GM12878 (cell line): ENCODE measurements around the gene ZFHX2. TPM values are rescaled to one million over a fixed set of nuclear protein-coding genes. Genes with fewer than 3 reads are reported as not detected.

Source experiments
- ATAC-seq: fragments of 200-7000 bp; cut with Tn5 transposase; 3 replicates; pipeline ENCODE4 v1.9.1; 2020; ENCODE audit warnings: mild to moderate bottlenecking, moderate library complexity
- BruUV-seq: library from RNA; stranded (reverse); fragments of 400-500 nt; replicated peaks from 2 replicates; lab custom pipeline; 2021; lab: Mats Ljungman, UMichigan
- CTCF ChIA-PET: fragments of 300-600 bp; sonication (Branson Sonifier 250); formaldehyde crosslinking; extraction: SDS; loops from one replicate; lab custom pipeline; 2021; ENCODE audit warnings: inconsistent platforms; lab: Yijun Ruan, JAX
- POLR2A ChIA-PET: fragments of 350-600 bp; formaldehyde crosslinking; extraction: SDS; loops from one replicate; lab custom pipeline; 2021; ENCODE audit warnings: inconsistent platforms; lab: Charles Lee
- RAD21 ChIA-PET: fragments of 300-600 bp; sonication (Branson Sonifier 250); formaldehyde crosslinking; loops from one replicate; lab custom pipeline; 2023; ENCODE audit warnings: antibody characterized with exemption; ENCODE audit not compliant: unreplicated experiment; lab: Charles Lee
- SMC1A ChIA-PET: fragments of 300-600 bp; sonication (Branson Sonifier 250); formaldehyde crosslinking; loops from one replicate; lab custom pipeline; 2023; ENCODE audit not compliant: unreplicated experiment, uncharacterized antibody; lab: Charles Lee
- DNase-seq: peaks from one replicate; pipeline ENCODE4 v3.0.0-alpha.2; 2011; ENCODE audit warnings: low read depth, low spot score
- FAIRE-seq: peaks from 3 replicates; lab custom pipeline; 2011; peaks lifted over from hg19 to GRCh38; lab: Jason Lieb, UNC
- H2AFZ ChIP-seq: 2 replicates; pipeline ENCODE4 v1.6.0; 2011; ENCODE audit warnings: low read depth, low read length, control low read depth; ENCODE audit not compliant: control insufficient read depth
- H3K27ac ChIP-seq: 2 replicates; pipeline ENCODE4 v1.5.1; 2011; ENCODE audit warnings: control low read depth; ENCODE audit not compliant: control insufficient read depth, insufficient read depth
- H3K27me3 ChIP-seq, 2 experiments: replicated peaks in 1 of 2; 2 replicates each; pipeline versions ENCODE4 v1.6.0 to v1.6.1; 2011; ENCODE audit warnings: low read length in 1 of 2; ENCODE audit not compliant: control insufficient read depth in 2 of 2, insufficient read depth in 2 of 2
- H3K36me3 ChIP-seq, 2 experiments: 2 replicates each; pipeline ENCODE4 v1.5.1; 2011; ENCODE audit warnings: low read length in 1 of 2; ENCODE audit not compliant: control insufficient read depth in 2 of 2, insufficient read depth in 2 of 2
- H3K4me1 ChIP-seq: 2 replicates; pipeline ENCODE4 v1.6.1; 2011; ENCODE audit warnings: mild to moderate bottlenecking, low read length, moderate library complexity, mixed read lengths; ENCODE audit not compliant: control insufficient read depth, insufficient read depth
- H3K4me2 ChIP-seq: 2 replicates; pipeline ENCODE4 v1.6.0; 2011; ENCODE audit warnings: control low read depth; ENCODE audit not compliant: control insufficient read depth, insufficient read depth
- H3K4me3 ChIP-seq: fragments of 200-600 bp; sonication (generic); 2 replicates; pipeline ENCODE4 v1.5.1; 2016
- H3K79me2 ChIP-seq: 2 replicates; pipeline ENCODE4 v1.6.0; 2011; ENCODE audit warnings: low read length; ENCODE audit not compliant: control insufficient read depth, insufficient read depth
- H3K9ac ChIP-seq: 2 replicates; pipeline ENCODE4 v1.8.0; 2011; ENCODE audit warnings: low read length, control low read depth, mixed read lengths; ENCODE audit not compliant: control insufficient read depth, insufficient read depth
- H3K9me3 ChIP-seq: replicated peaks from 3 replicates; pipeline ENCODE4 v1.5.1; 2011; ENCODE audit warnings: mild to moderate bottlenecking, low read length; ENCODE audit not compliant: control insufficient read depth, insufficient read depth
- H4K20me1 ChIP-seq: 2 replicates; pipeline ENCODE4 v1.6.0; 2011; ENCODE audit not compliant: control insufficient read depth, insufficient read depth
- FOXM1 ChIP-seq: IDR thresholded peaks from 2 replicates; pipeline ENCODE4 v1.6.1; 2012; ENCODE audit warnings: low read depth, mild to moderate bottlenecking, inconsistent platforms, low read length, moderate library complexity
- IKZF2 ChIP-seq, 2 experiments: fragments of 450-650 bp; IDR thresholded peaks; 2 replicates each; pipeline ENCODE4 v1.6.1; 2017; ENCODE audit warnings: mild to moderate bottlenecking in 2 of 2, moderate library complexity in 2 of 2
- MXI1 ChIP-seq: fragments of 150-350 bp; IDR thresholded peaks from 2 replicates; pipeline ENCODE4 v1.6.1; 2011; ENCODE audit warnings: low read depth, mild to moderate bottlenecking, inconsistent platforms, low read length, improper control_type of control experiment
- NR2C1 ChIP-seq: fragments of 450-650 bp; IDR thresholded peaks from 2 replicates; pipeline ENCODE4 v1.6.1; 2017; ENCODE audit warnings: antibody characterized with exemption, mild to moderate bottlenecking, moderate library complexity
- POLR2A ChIP-seq: IDR thresholded peaks from 2 replicates; pipeline ENCODE4 v1.6.1; 2011; ENCODE audit warnings: low read depth, mild to moderate bottlenecking, low read length
- RAD51 ChIP-seq: fragments of 450-650 bp; IDR thresholded peaks from 2 replicates; pipeline ENCODE4 v1.6.1; 2016; ENCODE audit warnings: moderate library complexity, mild to moderate bottlenecking, inconsistent platforms
- SPI1 ChIP-seq: IDR thresholded peaks from 2 replicates; pipeline ENCODE4 v1.6.1; 2011; ENCODE audit warnings: low read depth, mild to moderate bottlenecking, low read length, moderate library complexity, borderline replicate concordance; ENCODE audit not compliant: insufficient read depth
- ZNF384 ChIP-seq: IDR thresholded peaks from 2 replicates; pipeline ENCODE4 v1.6.1; 2012; ENCODE audit warnings: low read depth, mild to moderate bottlenecking, low read length, improper control_type of control experiment, borderline replicate concordance
- WGBS: methylation state at CpG from one replicate; pipeline ENCODE4 v1.1.6; 2016; ENCODE audit warnings: low lambda C conversion rate; ENCODE audit not compliant: insufficient replicate concordance, insufficient coverage; ENCODE audit errors: missing lambda C conversion rate; 5-methylcytosine and 5-hydroxymethylcytosine counted together
- in situ Hi-C: fragments of 300-500 bp; cut with MboI; formaldehyde crosslinking; loops from 9 replicates; pipeline ENCODE4 v1.14.3; 2018; ENCODE audit warnings: mixed read lengths
- intact Hi-C: fragments of 100-400 bp; cut with micrococcal nuclease; formaldehyde crosslinking; loops from one replicate; pipeline ENCODE4 v1.14.2; 2022; ENCODE audit not compliant: unreplicated experiment
- polyA plus RNA-seq, 11 experiments: library from polyadenylated mRNA; depleted of rRNA in 4 of 11; unstranded in 6 of 11; stranded (reverse) in 5 of 11; fragments of >200 nt; fragmentation: Nextera tagmentation in 4 of 11; fragmentation: Illumina TruSeq in 1 of 11; extraction: Ambion mirVana in 4 of 11; extraction: Trizol in 1 of 11; gene quantifications; 1 replicate in 1 of 11; 2 replicates in 10 of 11; pipeline versions ENCODE4 v1.2.1 to v1.2.3, GENCODE V29; 2011 to 2016; ENCODE audit warnings: inconsistent platforms in 2 of 11, missing spikeins in 2 of 11, low read depth in 1 of 11
- total RNA-seq, 4 experiments: library from RNA; depleted of rRNA in 3 of 4; stranded (reverse); fragments of >200 nt in 3 of 4; fragmentation: Illumina TruSeq in 1 of 4; extraction: Trizol in 1 of 4; gene quantifications; 2 replicates each; pipeline versions ENCODE4 v1.2.1 to v1.2.3, GENCODE V29; 2013 to 2021
- TF ChIP-seq, protein P1 (sequence below): IDR thresholded peaks from 2 replicates; pipeline ENCODE4 v1.6.1; 2011; ENCODE audit warnings: borderline replicate concordance, low read depth, mild to moderate bottlenecking, moderate library complexity, low read length; ENCODE audit not compliant: insufficient read depth, poor library complexity, severe bottlenecking
- TF ChIP-seq, protein P2 (sequence below): fragments of 450-650 bp; IDR thresholded peaks from 2 replicates; pipeline ENCODE4 v1.6.1; 2018; ENCODE audit warnings: mild to moderate bottlenecking, low read depth, moderate library complexity; ENCODE audit not compliant: partially characterized antibody

ZFHX2 gene
- total and polyA plus RNA-seq, 10 of the 15 experiments (the other 5 are each of a cell fraction or from before 2014, with no cell fraction given) = 0.27 to 2.2 (median 0.55) TPM

DNA sequence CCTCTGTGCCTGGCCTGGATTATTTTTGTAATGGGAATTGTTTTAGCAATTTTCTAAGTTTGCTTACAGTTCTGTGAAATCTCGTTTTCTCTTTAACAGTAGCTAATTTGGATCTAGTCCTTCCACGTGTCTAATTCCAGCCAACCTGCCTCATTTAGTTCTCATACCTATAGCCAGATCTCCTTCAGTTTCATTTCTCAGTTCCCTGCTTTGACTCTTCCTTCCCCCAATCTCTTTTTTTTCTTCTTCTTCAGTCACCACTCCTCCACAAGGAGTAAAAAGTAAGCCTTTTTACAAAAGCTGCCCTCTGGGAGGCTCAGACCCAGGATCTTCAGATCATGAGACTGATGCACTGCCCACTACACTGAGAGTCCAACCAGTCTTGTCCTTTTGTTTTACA, 6.0 kb upstream of the ZFHX2 start:
- peak overlapping the region; percentile 79 for H3K9ac ChIP-seq
- in situ Hi-C loops = loop anchor here (5.0 kb wide), 2 partner anchors 80 to 235 kb away; partner anchors contain the start of gene PABPN1
- CTCF ChIA-PET = interaction anchor here (0.6 to 13.1 kb wide), 13 partner anchors 8 to 791 kb away, joined by 3 to 436 read pairs (median 5); partner anchors contain the start of genes AP1G2 and NGDN

More for the DNA sequence above, 6.0 kb upstream of the ZFHX2 start:
- H3K36me3 ChIP-seq = peaks cover 9 to 20% of the 10 kb centered on the region in 2 experiments; a peak in 3 of 4 replicates
- intact Hi-C loops = loop anchor here (5.0 kb wide), 1 partner anchor 235 kb away; the partner anchor contains the start of gene PABPN1
- no peak for DNase-seq
- BruUV-seq = no TSS peak
- FAIRE-seq = no peak
- WGBS = 0% methylated on average over 2 of the region's 2 CpGs
- ChIA-PET RAD21 (interaction anchor here (0.8 to 1.8 kb wide), 7 partner anchors 10 to 82 kb away, joined by 3 to 10 read pairs (median 3); partner anchors contain the start of gene AP1G2), SMC1A (interaction anchor here (1.0 to 9.7 kb wide), 6 partner anchors 10 to 236 kb away, joined by 3 to 124 read pairs (median 6); partner anchors contain the start of genes AP1G2 and PABPN1), POLR2A (interaction anchor here (1.0 to 3.8 kb wide), 5 partner anchors 9 to 79 kb away, joined by 3 to 14 read pairs (median 4); partner anchors contain the start of gene AP1G2)
- no peaks in the 10 kb centered on the region for H3K9me3 ChIP-seq
- peak overlapping the region; percentile 82 for H3K4me3 ChIP-seq
- H3K27me3 ChIP-seq = no peaks in the 10 kb centered on the region
- H3K4me1 ChIP-seq = peaks cover 3% of the 10 kb centered on the region
- peaks cover 26% of the 10 kb centered on the region for H3K79me2 ChIP-seq
- no peaks in the 10 kb centered on the region for H4K20me1 ChIP-seq
- ATAC-seq = peak; percentile 8; the same call in 2 of the 3 replicates
- H3K4me2 ChIP-seq = peak overlapping the region; percentile 85
- peak overlapping the region; percentile 76 for H3K27ac ChIP-seq
- no peak overlapping the region for H2AFZ ChIP-seq
- TF ChIP-seq, protein P1, sequence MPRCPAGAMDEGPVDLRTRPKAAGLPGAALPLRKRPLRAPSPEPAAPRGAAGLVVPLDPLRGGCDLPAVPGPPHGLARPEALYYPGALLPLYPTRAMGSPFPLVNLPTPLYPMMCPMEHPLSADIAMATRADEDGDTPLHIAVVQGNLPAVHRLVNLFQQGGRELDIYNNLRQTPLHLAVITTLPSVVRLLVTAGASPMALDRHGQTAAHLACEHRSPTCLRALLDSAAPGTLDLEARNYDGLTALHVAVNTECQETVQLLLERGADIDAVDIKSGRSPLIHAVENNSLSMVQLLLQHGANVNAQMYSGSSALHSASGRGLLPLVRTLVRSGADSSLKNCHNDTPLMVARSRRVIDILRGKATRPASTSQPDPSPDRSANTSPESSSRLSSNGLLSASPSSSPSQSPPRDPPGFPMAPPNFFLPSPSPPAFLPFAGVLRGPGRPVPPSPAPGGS = peak; percentile 11
- TF ChIP-seq POLR2A (no peak), ZNF384 (0 out of 2 replicates have a peak, but pooled peaks have one; percentile 11), MXI1 (peak; percentile 32; the same call in 1 of the 2 replicates), RAD51 (peak; percentile 45; the same call in 1 of the 2 replicates), IKZF2 (IDR thresholded peaks at IDR 0.05) (peak in 1 of 2 experiments; percentile 27; a peak in 2 of 4 replicates), FOXM1 (peak; percentile 38; the same call in 1 of the 2 replicates), NR2C1 (no peak), SPI1 (peak; percentile 79)
- TF ChIP-seq, protein P2, sequence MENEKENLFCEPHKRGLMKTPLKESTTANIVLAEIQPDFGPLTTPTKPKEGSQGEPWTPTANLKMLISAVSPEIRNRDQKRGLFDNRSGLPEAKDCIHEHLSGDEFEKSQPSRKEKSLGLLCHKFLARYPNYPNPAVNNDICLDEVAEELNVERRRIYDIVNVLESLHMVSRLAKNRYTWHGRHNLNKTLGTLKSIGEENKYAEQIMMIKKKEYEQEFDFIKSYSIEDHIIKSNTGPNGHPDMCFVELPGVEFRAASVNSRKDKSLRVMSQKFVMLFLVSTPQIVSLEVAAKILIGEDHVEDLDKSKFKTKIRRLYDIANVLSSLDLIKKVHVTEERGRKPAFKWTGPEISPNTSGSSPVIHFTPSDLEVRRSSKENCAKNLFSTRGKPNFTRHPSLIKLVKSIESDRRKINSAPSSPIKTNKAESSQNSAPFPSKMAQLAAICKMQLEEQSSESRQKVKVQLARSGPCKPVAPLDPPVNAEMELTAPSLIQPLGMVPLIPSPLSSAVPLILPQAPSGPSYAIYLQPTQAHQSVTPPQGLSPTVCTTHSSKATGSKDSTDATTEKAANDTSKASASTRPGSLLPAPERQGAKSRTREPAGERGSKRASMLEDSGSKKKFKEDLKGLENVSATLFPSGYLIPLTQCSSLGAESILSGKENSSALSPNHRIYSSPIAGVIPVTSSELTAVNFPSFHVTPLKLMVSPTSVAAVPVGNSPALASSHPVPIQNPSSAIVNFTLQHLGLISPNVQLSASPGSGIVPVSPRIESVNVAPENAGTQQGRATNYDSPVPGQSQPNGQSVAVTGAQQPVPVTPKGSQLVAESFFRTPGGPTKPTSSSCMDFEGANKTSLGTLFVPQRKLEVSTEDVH = no peak
